OCI-LY7 (cell line): ENCODE measurements around the gene TAS2R41. TPM values are rescaled to one million over a fixed set of nuclear protein-coding genes. Genes with fewer than 3 reads are reported as not detected.

Experiments used
- BruUV-seq: library from RNA; stranded (reverse); fragments of 400-500 nt; replicated peaks from 2 replicates; lab custom pipeline; 2021; lab: Mats Ljungman, UMichigan
- CTCF ChIA-PET: fragments of 300-600 bp; sonication (Branson Sonifier 250); formaldehyde crosslinking; loops from one replicate; lab custom pipeline; 2022; ENCODE audit warnings: antibody characterized with exemption; ENCODE audit not compliant: unreplicated experiment; lab: Charles Lee
- POLR2A ChIA-PET: fragments of 300-600 bp; sonication (Branson Sonifier 250); formaldehyde crosslinking; loops from one replicate; lab custom pipeline; 2022; ENCODE audit warnings: antibody characterized with exemption; lab: Charles Lee
- DNase-seq: peaks from one replicate; pipeline ENCODE4 v3.0.0-alpha.2; 2015; ENCODE audit warnings: low spot score
- H2AFZ ChIP-seq: fragments of 200-600 bp; sonication (generic), shearing (Covaris generic); 2 replicates; pipeline ENCODE4 v1.6.1; 2014; ENCODE audit warnings: mild to moderate bottlenecking, antibody characterized with exemption, low read length, moderate library complexity
- H3K27ac ChIP-seq: fragments of 200-600 bp; sonication (generic); 2 replicates; pipeline ENCODE4 v1.5.1; 2014; ENCODE audit warnings: mixed run types, low read depth, mild to moderate bottlenecking, moderate library complexity, low read length, inconsistent platforms; ENCODE audit not compliant: poor library complexity, severe bottlenecking
- H3K36me3 ChIP-seq: fragments of 200-600 bp; sonication (generic); 2 replicates; pipeline ENCODE4 v1.6.1; 2014; ENCODE audit warnings: mild to moderate bottlenecking, antibody characterized with exemption, low read length, moderate library complexity, mixed read lengths; ENCODE audit not compliant: insufficient read depth
- H3K4me1 ChIP-seq: fragments of 200-600 bp; sonication (generic); 2 replicates; pipeline ENCODE4 v1.5.1; 2014; ENCODE audit warnings: mild to moderate bottlenecking, low read length; ENCODE audit not compliant: insufficient read depth, poor library complexity, severe bottlenecking
- H3K4me2 ChIP-seq: fragments of 200-600 bp; sonication (generic); 2 replicates; pipeline ENCODE4 v1.6.1; 2014; ENCODE audit warnings: mild to moderate bottlenecking, low read length
- H3K4me3 ChIP-seq: fragments of 200-600 bp; sonication (generic); 2 replicates; pipeline ENCODE4 v1.5.1; 2014; ENCODE audit warnings: mild to moderate bottlenecking, low read depth, low read length; ENCODE audit not compliant: poor library complexity, severe bottlenecking
- H3K79me2 ChIP-seq: fragments of 200-600 bp; sonication (generic); 2 replicates; pipeline ENCODE4 v1.6.1; 2016; ENCODE audit warnings: low read depth, mild to moderate bottlenecking, low read length, moderate library complexity, mixed read lengths; ENCODE audit not compliant: insufficient read depth
- H3K9me2 ChIP-seq: fragments of 200-600 bp; sonication (generic); 2 replicates; pipeline ENCODE4 v1.6.1; 2016; ENCODE audit warnings: mild to moderate bottlenecking, low read length, mixed read lengths; ENCODE audit not compliant: insufficient read depth
- H3K9me3 ChIP-seq: fragments of 200-600 bp; sonication (generic); 2 replicates; pipeline ENCODE4 v1.6.1; 2014; ENCODE audit warnings: mild to moderate bottlenecking, mixed run types, low read length, mixed read lengths
- H4K20me1 ChIP-seq: fragments of 200-600 bp; sonication (generic); 2 replicates; pipeline ENCODE4 v1.6.1; 2014; ENCODE audit warnings: mild to moderate bottlenecking, antibody characterized with exemption, low read length, moderate library complexity, mixed read lengths; ENCODE audit not compliant: insufficient read depth
- CTCF ChIP-seq: fragments of 200-600 bp; sonication (generic); conservative IDR thresholded peaks from 2 replicates; pipeline ENCODE4 v1.5.1; 2014; ENCODE audit warnings: mild to moderate bottlenecking, antibody characterized with exemption, low read length, moderate library complexity, mixed read lengths
- EZH2phosphoT487 ChIP-seq: fragments of 200-600 bp; sonication (generic); IDR thresholded peaks from 2 replicates; pipeline ENCODE4 v1.6.1; 2018; ENCODE audit warnings: low read depth, borderline replicate concordance, mild to moderate bottlenecking, mixed run types, antibody characterized with exemption, low read length, moderate library complexity, mixed read lengths
- intact Hi-C: fragments of 100-400 bp; cut with micrococcal nuclease; formaldehyde crosslinking; loops from one replicate; pipeline ENCODE4 v1.10.0; 2022; ENCODE audit not compliant: unreplicated experiment
- total RNA-seq, 2 experiments: library from RNA; depleted of rRNA in 1 of 2; stranded (reverse); fragments of >200 nt in 1 of 2; shearing (Covaris generic) in 1 of 2; gene quantifications; 2 replicates each; pipeline ENCODE4 v1.2.3, GENCODE V29; 2014 to 2022

TAS2R41 gene
- total RNA-seq, 2 experiments from 2014 or later = not detected

- DNase-seq = no peak
- Histone ChIP-seq H3K4me1 (no peaks in the 10 kb centered on the region), H3K9me2 (no peaks in the 10 kb centered on the region), H3K36me3 (no peaks in the 10 kb centered on the region), H3K4me3 (no peak overlapping the region), H3K4me2 (no peak overlapping the region), H4K20me1 (no peaks in the 10 kb centered on the region), H3K27ac (no peak overlapping the region), H2AFZ (no peak overlapping the region), H3K79me2 (no peaks in the 10 kb centered on the region), H3K9me3 (no peaks in the 10 kb centered on the region)
- TF ChIP-seq EZH2phosphoT487 (no peak), CTCF (no peak)
- intact Hi-C loops = no loop called here
- POLR2A ChIA-PET = no interaction called here
- CTCF ChIA-PET = no interaction called here
- BruUV-seq = no TSS peak
These were observed 21.6 kb downstream of the TAS2R41 start for GRCh38 chr7:143499246-143499645.

GRCh38 chr7:143499743-143500348, 22.2 kb downstream of the TAS2R41 start:
- no TSS peak for BruUV-seq
- Histone ChIP-seq H3K9me2 (no peaks in the 10 kb centered on the region), H3K4me1 (no peaks in the 10 kb centered on the region), H3K4me2 (no peak overlapping the region), H3K4me3 (no peak overlapping the region), H3K79me2 (no peaks in the 10 kb centered on the region), H4K20me1 (no peaks in the 10 kb centered on the region), H3K36me3 (no peaks in the 10 kb centered on the region), H3K27ac (no peak overlapping the region), H2AFZ (no peak overlapping the region), H3K9me3 (no peaks in the 10 kb centered on the region)
- no peak for TF ChIP-seq CTCF
- TF ChIP-seq EZH2phosphoT487 = no peak
- DNase-seq = no peak
- intact Hi-C loops = no loop called here
- ChIA-PET CTCF (no interaction called here), POLR2A (interaction anchor here (0.6 kb wide), 1 partner anchor 1251 kb away, joined by 3 read pairs; no protein-coding TSS in a partner anchor)

DNA sequence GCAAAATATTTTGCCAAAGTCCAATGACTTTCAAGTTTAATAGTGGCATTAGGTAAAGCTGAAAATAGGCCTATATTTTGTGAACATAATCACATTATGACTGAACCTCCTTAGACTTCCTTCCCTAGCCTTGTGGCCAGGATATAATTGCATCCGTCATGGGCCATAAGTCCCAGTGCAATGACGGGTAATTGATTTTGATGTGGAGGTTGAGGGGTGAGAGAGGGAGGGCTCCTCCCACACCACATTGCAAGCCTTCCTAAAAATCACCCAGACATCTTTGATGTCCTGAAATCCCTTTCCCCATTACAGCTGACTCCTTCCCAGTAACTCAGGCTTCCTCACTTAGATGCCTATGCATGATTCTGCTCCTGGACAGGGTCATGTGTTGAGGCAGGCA, 25.6 kb downstream of the TAS2R41 start:
- Histone ChIP-seq H3K27ac (no peak overlapping the region), H3K4me1 (no peaks in the 10 kb centered on the region), H3K9me3 (no peaks in the 10 kb centered on the region), H3K4me2 (no peak overlapping the region), H3K36me3 (no peaks in the 10 kb centered on the region), H3K9me2 (no peaks in the 10 kb centered on the region), H3K4me3 (no peak overlapping the region), H2AFZ (no peak overlapping the region), H3K79me2 (no peaks in the 10 kb centered on the region), H4K20me1 (no peaks in the 10 kb centered on the region)
- DNase-seq = no peak
- intact Hi-C loops = no loop called here
- ChIA-PET CTCF (no interaction called here), POLR2A (no interaction called here)
- no TSS peak for BruUV-seq
- TF ChIP-seq EZH2phosphoT487 = no peak
- TF ChIP-seq CTCF = no peak
